Fibroblast of villous mesenchyme (primary cell): Measurements from ENCODE around the gene PACS2. TPM values are rescaled to one million over a fixed set of nuclear protein-coding genes. Genes with fewer than 3 reads are reported as not detected.
A peak's percentile ranks its signal among the peaks of the same experiment; 100 is the strongest.

Experiments used
- DNase-seq: peaks from one replicate; pipeline ENCODE4 v3.0.0-alpha.2; 2010; ENCODE audit warnings: low read depth
- H3K4me3 ChIP-seq: 2 replicates; pipeline ENCODE4 v1.5.1; 2011; ENCODE audit warnings: low read depth, mild to moderate bottlenecking, low read length
- CTCF ChIP-seq: IDR thresholded peaks from 2 replicates; pipeline ENCODE4 v1.5.1; 2012; ENCODE audit warnings: low read depth, mild to moderate bottlenecking, low read length; ENCODE audit not compliant: insufficient read depth
- total RNA-seq: library from RNA; depleted of rRNA; stranded (reverse); fragments of >200 nt; gene quantifications from 2 replicates; pipeline ENCODE4 v1.2.3, GENCODE V29; 2012

Gene PACS2
- total RNA-seq, 1 donor, result 35.0 TPM

- no peak for DNase-seq
- H3K4me3 ChIP-seq, result no peak overlapping the region
- TF ChIP-seq CTCF, result peak; percentile 13
Measured at GRCh38 chr14:105389534-105389933, 75.0 kb downstream of the PACS2 start.

GRCh38 chr14:105389976-105390848 lies 75.7 kb downstream of the PACS2 start:
- H3K4me3 ChIP-seq, result no peak overlapping the region
- TF ChIP-seq CTCF, result no peak
- DNase-seq, result no peak

- no peak for TF ChIP-seq CTCF
- no peak for DNase-seq
- H3K4me3 ChIP-seq, result no peak overlapping the region
Measured at GRCh38 chr14:105390849-105391500, 76.4 kb downstream of the PACS2 start.

GRCh38 chr14:105391541-105391940 lies 77.0 kb downstream of the PACS2 start:
- DNase-seq, result no peak
- no peak overlapping the region for H3K4me3 ChIP-seq
- TF ChIP-seq CTCF, result no peak

- TF ChIP-seq CTCF, result no peak
- DNase-seq, result no peak
- no peak overlapping the region for H3K4me3 ChIP-seq
Measured at GRCh38 chr14:105392131-105393090, 77.9 kb downstream of the PACS2 start.

GRCh38 chr14:105393151-105393550 lies 78.6 kb downstream of the PACS2 start:
- no peak for DNase-seq
- no peak for TF ChIP-seq CTCF
- H3K4me3 ChIP-seq, result no peak overlapping the region
